PC-9 (cell line): Measurements from ENCODE around the gene STK10. TPM values are rescaled to one million over a fixed set of nuclear protein-coding genes. Genes with fewer than 3 reads are reported as not detected.

Source experiments
- BruUV-seq: library from RNA; stranded (reverse); fragments of 400-500 nt; replicated peaks from 2 replicates; lab custom pipeline; 2021; lab: Mats Ljungman, UMichigan
- CTCF ChIA-PET: fragments of 300-600 bp; sonication (Branson Sonifier 250); formaldehyde crosslinking; loops from one replicate; lab custom pipeline; 2022; ENCODE audit warnings: antibody characterized with exemption; lab: Charles Lee
- POLR2A ChIA-PET: fragments of 300-600 bp; sonication (Branson Sonifier 250); formaldehyde crosslinking; loops from one replicate; lab custom pipeline; 2022; ENCODE audit warnings: antibody characterized with exemption; ENCODE audit not compliant: unreplicated experiment; lab: Charles Lee
- DNase-seq, 2 experiments: peaks; one replicate each; pipeline versions ENCODE4 v3.0.0 to v3.0.0-alpha.2; 2015 to 2022; ENCODE audit warnings: mixed read lengths in 1 of 2
- H2AFZ ChIP-seq: fragments of 200-600 bp; sonication (generic); 2 replicates; pipeline ENCODE4 v1.8.1; 2017; ENCODE audit warnings: antibody characterized with exemption
- H3F3A ChIP-seq: fragments of 200-600 bp; sonication (generic); 2 replicates; pipeline ENCODE4 v1.8.1; 2017; ENCODE audit warnings: antibody characterized with exemption, mild to moderate bottlenecking, low read depth; ENCODE audit not compliant: insufficient read depth
- H3K27ac ChIP-seq: fragments of 200-600 bp; sonication (generic); 2 replicates; pipeline ENCODE4 v1.6.1; 2016; ENCODE audit warnings: mixed run types
- H3K27me3 ChIP-seq: fragments of 200-600 bp; sonication (generic); 2 replicates; pipeline ENCODE4 v1.6.1; 2016; ENCODE audit warnings: low read depth, mixed run types; ENCODE audit not compliant: insufficient read depth
- H3K36me3 ChIP-seq: fragments of 200-600 bp; sonication (generic); 2 replicates; pipeline ENCODE4 v1.6.1; 2016; ENCODE audit warnings: low read depth, mixed run types
- H3K4me1 ChIP-seq: fragments of 200-600 bp; sonication (generic); replicated peaks from 2 replicates; pipeline ENCODE4 v1.6.1; 2016; ENCODE audit warnings: mixed run types; ENCODE audit not compliant: insufficient read depth
- H3K4me2 ChIP-seq: fragments of 200-600 bp; sonication (generic); 2 replicates; pipeline ENCODE4 v1.6.1; 2017; ENCODE audit warnings: mixed run types
- H3K4me3 ChIP-seq: fragments of 200-600 bp; sonication (generic); 2 replicates; pipeline ENCODE4 v1.6.1; 2016; ENCODE audit warnings: mixed run types
- H3K79me2 ChIP-seq: fragments of 200-600 bp; sonication (generic); 2 replicates; pipeline ENCODE4 v1.6.1; 2017; ENCODE audit warnings: low read depth, mixed run types
- H3K9me2 ChIP-seq: fragments of 200-600 bp; sonication (generic); 2 replicates; pipeline ENCODE4 v1.8.1; 2017; ENCODE audit warnings: mild to moderate bottlenecking; ENCODE audit not compliant: insufficient read depth
- H3K9me3 ChIP-seq: fragments of 200-600 bp; sonication (generic); 2 replicates; pipeline ENCODE4 v1.8.1; 2016; ENCODE audit warnings: low read depth; ENCODE audit not compliant: insufficient read depth
- H4K20me1 ChIP-seq: fragments of 200-600 bp; sonication (generic); 2 replicates; pipeline ENCODE4 v1.8.1; 2017; ENCODE audit not compliant: insufficient read depth
- EZH2 ChIP-seq: fragments of 200-600 bp; sonication (generic); IDR thresholded peaks from 2 replicates; pipeline ENCODE4 v1.8.0; 2017; ENCODE audit warnings: antibody characterized with exemption, low read depth
- intact Hi-C: fragments of 100-400 bp; cut with micrococcal nuclease; formaldehyde crosslinking; loops from one replicate; pipeline ENCODE4 v1.10.0; 2022; ENCODE audit not compliant: unreplicated experiment
- total RNA-seq: library from RNA; stranded (reverse); gene quantifications from 2 replicates; pipeline ENCODE4 v1.2.3, GENCODE V29; 2021
- TF ChIP-seq, protein P1 (sequence below): fragments of 200-600 bp; sonication (generic); conservative IDR thresholded peaks from 2 replicates; pipeline ENCODE4 v1.6.1; 2017; ENCODE audit warnings: mixed run types, antibody characterized with exemption, mild to moderate bottlenecking, moderate library complexity

STK10 gene
- total RNA-seq, 1 experiment from 2014 or later = 31.5 TPM

DNA sequence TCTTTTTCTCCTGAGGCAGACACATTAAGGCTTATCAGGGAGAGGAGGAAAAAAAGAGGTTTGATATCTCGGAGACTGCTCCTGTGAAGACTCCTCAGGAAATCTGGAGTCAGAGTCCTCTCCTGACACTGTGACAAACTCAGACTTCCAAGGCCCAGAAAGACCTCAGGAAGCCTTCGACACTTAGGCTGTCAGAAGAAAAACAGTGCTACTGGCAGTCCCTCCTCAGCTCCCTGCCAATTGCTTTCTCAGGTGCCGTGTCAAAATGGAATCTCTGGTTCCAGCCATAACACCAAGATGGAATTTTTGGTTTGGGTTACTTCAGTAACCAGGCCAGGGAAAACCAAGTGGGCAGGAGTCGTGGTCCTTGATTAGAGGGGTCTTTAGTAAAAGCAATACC is 4.1 kb downstream of the STK10 start:
- Histone ChIP-seq H3K4me1 (peaks cover 21% of the 10 kb centered on the region), H3K27ac (no peak overlapping the region), H3K36me3 (no peaks in the 10 kb centered on the region), H3K4me3 (no peak overlapping the region), H3K9me2 (no peaks in the 10 kb centered on the region), H3K79me2 (peaks cover 60% of the 10 kb centered on the region), H3K27me3 (no peaks in the 10 kb centered on the region), H3F3A (peaks cover 25% of the 10 kb centered on the region; the same call in 1 of the 2 replicates), H4K20me1 (peaks cover 16% of the 10 kb centered on the region), H3K4me2 (no peak overlapping the region), H3K9me3 (no peaks in the 10 kb centered on the region), H2AFZ (no peak overlapping the region)
- intact Hi-C loops = no loop called here
- no peak for DNase-seq
- no peak for TF ChIP-seq EZH2
- TF ChIP-seq, protein P1, sequence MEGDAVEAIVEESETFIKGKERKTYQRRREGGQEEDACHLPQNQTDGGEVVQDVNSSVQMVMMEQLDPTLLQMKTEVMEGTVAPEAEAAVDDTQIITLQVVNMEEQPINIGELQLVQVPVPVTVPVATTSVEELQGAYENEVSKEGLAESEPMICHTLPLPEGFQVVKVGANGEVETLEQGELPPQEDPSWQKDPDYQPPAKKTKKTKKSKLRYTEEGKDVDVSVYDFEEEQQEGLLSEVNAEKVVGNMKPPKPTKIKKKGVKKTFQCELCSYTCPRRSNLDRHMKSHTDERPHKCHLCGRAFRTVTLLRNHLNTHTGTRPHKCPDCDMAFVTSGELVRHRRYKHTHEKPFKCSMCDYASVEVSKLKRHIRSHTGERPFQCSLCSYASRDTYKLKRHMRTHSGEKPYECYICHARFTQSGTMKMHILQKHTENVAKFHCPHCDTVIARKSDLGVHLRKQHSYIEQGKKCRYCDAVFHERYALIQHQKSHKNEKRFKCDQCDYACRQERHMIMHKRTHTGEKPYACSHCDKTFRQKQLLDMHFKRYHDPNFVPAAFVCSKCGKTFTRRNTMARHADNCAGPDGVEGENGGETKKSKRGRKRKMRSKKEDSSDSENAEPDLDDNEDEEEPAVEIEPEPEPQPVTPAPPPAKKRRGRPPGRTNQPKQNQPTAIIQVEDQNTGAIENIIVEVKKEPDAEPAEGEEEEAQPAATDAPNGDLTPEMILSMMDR = no peak
- BruUV-seq = no TSS peak
- ChIA-PET CTCF (no interaction called here), POLR2A (no interaction called here)

DNA sequence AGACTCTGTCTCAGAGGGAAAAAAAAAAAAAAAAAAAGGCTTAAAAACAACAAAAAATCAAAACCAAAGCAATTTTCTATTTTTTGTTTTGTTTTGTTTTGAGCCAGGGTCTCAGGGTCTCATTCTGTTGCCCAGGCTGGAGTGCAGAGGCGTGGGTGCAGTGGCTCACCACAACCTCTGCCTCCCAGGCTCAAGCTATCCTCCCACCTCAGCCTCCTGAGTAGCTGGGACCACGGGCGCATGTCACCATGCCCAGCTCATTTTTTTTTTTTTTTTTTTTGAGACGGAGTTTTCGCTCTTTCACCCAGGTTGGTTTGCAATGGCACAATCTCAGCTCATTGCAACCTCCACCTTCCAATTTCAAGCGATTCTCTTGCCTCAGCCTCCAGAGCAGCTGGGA is 5.7 kb downstream of the STK10 start:
- H3K9me2 ChIP-seq = no peaks in the 10 kb centered on the region
- H4K20me1 ChIP-seq = peaks cover 16% of the 10 kb centered on the region
- peaks cover 21% of the 10 kb centered on the region for H3K4me1 ChIP-seq
- H3F3A ChIP-seq = peaks cover 22% of the 10 kb centered on the region; the same call in 1 of the 2 replicates
- no peak overlapping the region for H3K27ac ChIP-seq
- H3K36me3 ChIP-seq = no peaks in the 10 kb centered on the region
- H3K4me3 ChIP-seq = no peak overlapping the region
- H3K79me2 ChIP-seq = peaks cover 60% of the 10 kb centered on the region
- ChIA-PET POLR2A (interaction anchor here (0.7 kb wide), 1 partner anchor 571 kb away, joined by 34 read pairs; no protein-coding TSS in a partner anchor), CTCF (no interaction called here)
- TF ChIP-seq EZH2 = no peak
- TF ChIP-seq, protein P1 = no peak
- no peak overlapping the region for H3K4me2 ChIP-seq
- DNase-seq = no peak
- intact Hi-C loops = no loop called here
- no peaks in the 10 kb centered on the region for H3K9me3 ChIP-seq
- no TSS peak for BruUV-seq
- H3K27me3 ChIP-seq = no peaks in the 10 kb centered on the region
- no peak overlapping the region for H2AFZ ChIP-seq

DNA sequence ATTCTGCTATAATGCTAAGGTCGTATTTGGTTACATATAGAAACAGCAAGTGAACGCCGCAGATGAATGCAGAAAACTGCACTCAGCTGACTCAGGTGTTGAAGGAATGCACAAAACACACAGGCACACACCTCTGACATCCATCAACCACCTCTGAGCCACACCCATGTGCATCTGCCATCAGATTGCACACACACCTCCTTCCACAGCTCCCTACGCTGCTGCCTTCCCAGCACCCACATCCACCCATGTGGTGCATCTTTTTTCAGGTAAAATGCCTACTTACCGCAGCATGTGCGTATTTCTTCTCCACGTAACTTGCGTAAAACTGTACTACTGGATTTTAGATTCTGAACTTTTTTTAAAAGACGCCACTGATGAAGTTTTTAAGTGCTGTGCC is 7.1 kb downstream of the STK10 start:
- BruUV-seq = no TSS peak
- H3K9me3 ChIP-seq = no peaks in the 10 kb centered on the region
- intact Hi-C loops = no loop called here
- peaks cover 21% of the 10 kb centered on the region for H4K20me1 ChIP-seq
- H3K4me2 ChIP-seq = no peak overlapping the region
- TF ChIP-seq, protein P1 = no peak
- no peak for TF ChIP-seq EZH2
- no peak overlapping the region for H3K4me3 ChIP-seq
- no peaks in the 10 kb centered on the region for H3K36me3 ChIP-seq
- ChIA-PET CTCF (no interaction called here), POLR2A (interaction anchor here (0.7 kb wide), 1 partner anchor 126 kb away, joined by 4 read pairs; no protein-coding TSS in a partner anchor)
- no peak for DNase-seq
- no peaks in the 10 kb centered on the region for H3K27me3 ChIP-seq
- no peak overlapping the region for H3K27ac ChIP-seq
- peaks cover 13% of the 10 kb centered on the region; the same call in 1 of the 2 replicates for H3F3A ChIP-seq
- no peak overlapping the region for H2AFZ ChIP-seq
- no peaks in the 10 kb centered on the region for H3K9me2 ChIP-seq
- peaks cover 12% of the 10 kb centered on the region for H3K4me1 ChIP-seq
- H3K79me2 ChIP-seq = peaks cover 52% of the 10 kb centered on the region
